Body of pancreas (tissue), 4 donors: Measurements from ENCODE around the gene SEMA4D.

Source experiments
- CTCF ChIP-seq, 7 experiments: fragments of 450-650 bp in 4 of 7; fragments of 200-600 bp in 3 of 7; sonication (generic) in 3 of 7; IDR thresholded peaks; one replicate each; pipeline ENCODE4 v1.5.1; 2016 to 2019; ENCODE audit warnings: antibody characterized with exemption in 7 of 7
- POLR2A ChIP-seq, 3 donors: fragments of 450-650 bp; IDR thresholded peaks; one replicate each; pipeline ENCODE4 v1.6.1; 2016; ENCODE audit warnings: antibody characterized with exemption in 3 of 3, mild to moderate bottlenecking in 2 of 3

- no peak for TF ChIP-seq CTCF (IDR thresholded peaks at IDR 0.05)
- no peak for TF ChIP-seq POLR2A (IDR thresholded peaks at IDR 0.05)
Observed at GRCh38 chr9:89349607-89350006, 148.3 kb downstream of the SEMA4D start.
